Nephron (organoid): ENCODE data around the gene PGBD2.
A peak's percentile ranks its signal among the peaks of the same experiment; 100 is the strongest.

Experiments used
- H3K27ac Mint-ChIP-seq, 3 experiments: 2 replicates each; pipeline ENCODE4 v1.8.0; 2020; ENCODE audit warnings: mixed read lengths in 3 of 3, mild to moderate bottlenecking in 2 of 3, moderate library complexity in 1 of 3
- H3K27me3 Mint-ChIP-seq: 2 replicates; pipeline ENCODE4 v1.8.0; 2021; ENCODE audit warnings: low read depth, mild to moderate bottlenecking, moderate library complexity, mixed read lengths
- H3K36me3 Mint-ChIP-seq: 2 replicates; pipeline ENCODE4 v1.8.0; 2020; ENCODE audit warnings: low read depth, mixed read lengths
- H3K4me1 Mint-ChIP-seq: 2 replicates; pipeline ENCODE4 v1.8.0; 2020; ENCODE audit warnings: mixed read lengths
- H3K4me3 Mint-ChIP-seq, 3 experiments: 2 replicates each; pipeline ENCODE4 v1.8.0; 2020; ENCODE audit warnings: mild to moderate bottlenecking in 3 of 3, mixed read lengths in 3 of 3, moderate library complexity in 2 of 3
- H3K9me3 Mint-ChIP-seq: 2 replicates; pipeline ENCODE4 v1.8.0; 2020; ENCODE audit warnings: mixed read lengths
- CTCF ChIP-seq, 3 experiments: fragments of 200-600 bp; sonication (generic); IDR thresholded peaks; one replicate each; pipeline ENCODE4 v1.5.0; 2021; ENCODE audit warnings: antibody characterized with exemption in 3 of 3; ENCODE audit not compliant: unreplicated experiment in 3 of 3

PGBD2 gene

GRCh38 chr1:248894837-248895236, 11.2 kb upstream of the PGBD2 start:
- no peaks in the 10 kb centered on the region for H3K27me3 Mint-ChIP-seq
- no peaks in the 10 kb centered on the region for H3K36me3 Mint-ChIP-seq
- no peak for TF ChIP-seq CTCF (IDR thresholded peaks at IDR 0.05; ENCODE audit: unreplicated experiment in 3 of 3)
- H3K9me3 Mint-ChIP-seq = peaks cover 4% of the 10 kb centered on the region
- H3K4me1 Mint-ChIP-seq = no peaks in the 10 kb centered on the region
- no peak overlapping the region for H3K27ac Mint-ChIP-seq
- H3K4me3 Mint-ChIP-seq = no peak overlapping the region

GRCh38 chr1:248897412-248898337, 8.4 kb upstream of the PGBD2 start:
- H3K27ac Mint-ChIP-seq = no peak overlapping the region
- H3K9me3 Mint-ChIP-seq = peaks cover 4% of the 10 kb centered on the region
- no peak overlapping the region for H3K4me3 Mint-ChIP-seq
- H3K4me1 Mint-ChIP-seq = no peaks in the 10 kb centered on the region
- TF ChIP-seq CTCF (IDR thresholded peaks at IDR 0.05; ENCODE audit: unreplicated experiment in 3 of 3) = no peak
- H3K27me3 Mint-ChIP-seq = no peaks in the 10 kb centered on the region
- no peaks in the 10 kb centered on the region for H3K36me3 Mint-ChIP-seq

DNA sequence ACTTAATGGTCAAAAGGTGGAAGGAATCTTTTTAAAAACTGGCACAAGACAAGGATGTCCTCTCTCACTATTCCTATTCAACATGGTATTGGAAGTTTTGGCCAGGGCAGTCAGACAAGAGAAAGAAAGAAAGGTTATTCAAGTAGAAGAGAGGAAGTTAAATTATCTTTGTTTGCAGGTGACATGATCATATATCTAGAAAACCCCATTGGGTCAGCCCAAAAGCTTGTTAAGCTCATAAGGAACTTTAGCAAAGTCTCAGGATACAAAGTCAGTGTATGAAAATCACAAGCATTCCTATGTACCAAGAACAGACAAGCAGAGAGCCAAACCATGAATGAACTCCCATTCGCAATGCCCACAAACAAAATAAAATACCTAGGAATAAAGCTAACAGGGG, 5.4 kb upstream of the PGBD2 start:
- Mint-ChIP-seq H3K4me3 (no peak overlapping the region), H3K36me3 (no peaks in the 10 kb centered on the region), H3K27me3 (no peaks in the 10 kb centered on the region), H3K27ac (no peak overlapping the region), H3K9me3 (peaks cover 4% of the 10 kb centered on the region), H3K4me1 (no peaks in the 10 kb centered on the region)
- no peak for TF ChIP-seq CTCF (IDR thresholded peaks at IDR 0.05; ENCODE audit: unreplicated experiment in 3 of 3)

GRCh38 chr1:248901578-248901977, 4.5 kb upstream of the PGBD2 start:
- H3K27me3 Mint-ChIP-seq = no peaks in the 10 kb centered on the region
- TF ChIP-seq CTCF (IDR thresholded peaks at IDR 0.05; ENCODE audit: unreplicated experiment in 3 of 3) = no peak
- H3K27ac Mint-ChIP-seq = no peak overlapping the region
- H3K36me3 Mint-ChIP-seq = no peaks in the 10 kb centered on the region
- H3K9me3 Mint-ChIP-seq = peaks cover 4% of the 10 kb centered on the region
- no peak overlapping the region for H3K4me3 Mint-ChIP-seq
- H3K4me1 Mint-ChIP-seq = no peaks in the 10 kb centered on the region

DNA sequence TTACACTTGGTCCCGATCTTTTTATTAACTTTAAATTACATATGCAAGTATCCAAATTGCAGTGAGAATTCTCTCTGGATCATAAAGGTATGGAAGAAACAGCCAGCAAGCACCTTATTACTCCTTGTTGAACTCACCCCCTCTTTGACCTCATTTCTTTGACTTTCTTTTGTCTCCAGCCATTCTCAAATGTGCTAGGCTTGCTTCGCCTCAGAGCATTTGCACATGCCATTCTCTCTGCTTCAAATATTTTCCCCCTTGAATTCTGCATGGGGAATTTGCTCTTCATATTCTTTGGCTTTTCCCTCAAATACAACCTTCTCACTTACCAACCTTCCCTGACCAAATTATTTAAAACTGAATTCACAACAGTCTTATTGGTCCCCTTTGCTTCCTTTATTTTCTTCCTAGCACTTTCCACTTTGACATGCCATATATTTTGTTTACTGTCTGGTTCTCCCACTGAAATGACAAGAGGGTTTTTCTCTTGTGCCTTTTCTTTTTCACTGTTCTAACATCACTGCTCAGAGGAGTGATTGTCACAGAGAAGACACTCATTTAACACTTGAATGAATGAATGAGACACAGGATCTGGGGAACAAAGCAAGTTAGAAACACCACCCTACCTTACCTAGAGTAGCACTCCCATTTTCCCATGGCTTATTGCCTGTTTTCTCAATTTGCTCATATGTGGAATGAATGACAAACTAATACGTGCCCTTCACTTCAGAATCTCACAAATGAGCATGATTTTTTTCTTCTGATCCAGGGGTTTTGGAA, 1.4 kb upstream of the PGBD2 start:
- Mint-ChIP-seq H3K4me1 (peaks cover 30% of the 10 kb centered on the region), H3K27ac (peak overlapping the region; percentile 95 to 100 (median 97)), H3K9me3 (no peaks in the 10 kb centered on the region), H3K36me3 (peaks cover 10% of the 10 kb centered on the region), H3K27me3 (no peaks in the 10 kb centered on the region), H3K4me3 (peak overlapping the region; percentile 86 to 99 (median 87))
- no peak for TF ChIP-seq CTCF (IDR thresholded peaks at IDR 0.05; ENCODE audit: unreplicated experiment in 3 of 3)
